ENCODE results near the gene FFAR4. TPM values are rescaled to one million over a fixed set of nuclear protein-coding genes. Genes with fewer than 3 reads are reported as not detected.
"Not testable (repeated sequence)": the region's sequence is repeated elsewhere in the genome, so short reads cannot be mapped to it uniquely, and the experiment has no call there.

The FFAR4 gene
- total and polyA plus RNA-seq, 2 donors (not counting 3 experiments of a cell fraction or from before 2014, with no cell fraction given): not detected

- H4K20me1 ChIP-seq (replicated peaks; ENCODE audit: control insufficient read depth, extremely low read depth, insufficient read depth, low read length): no peaks in the 10 kb centered on the region
- no peaks in the 10 kb centered on the region for H3K27me3 ChIP-seq (ENCODE audit: control insufficient read depth in 2 of 2, insufficient read depth in 2 of 2, low read length in 2 of 2)
- no peaks in the 10 kb centered on the region for H3K79me2 ChIP-seq (ENCODE audit: control insufficient read depth, insufficient read depth, low read length)
- H3K4me1 ChIP-seq (ENCODE audit: control insufficient read depth, extremely low read depth, insufficient read depth, low read length): no peaks in the 10 kb centered on the region
- H3K36me3 ChIP-seq (ENCODE audit: control insufficient read depth in 2 of 2, extremely low read depth in 1 of 2, insufficient read depth in 2 of 2, low read length in 2 of 2): peaks cover 0 to 24% of the 10 kb centered on the region in 2 experiments
- TF ChIP-seq EZH2 (IDR thresholded peaks at IDR 0.05; ENCODE audit: borderline replicate concordance, low read depth, low read length, severe bottlenecking): no peak
- TF ChIP-seq GATA2 (IDR thresholded peaks at IDR 0.05; ENCODE audit: insufficient read depth, insufficient read length, low read depth, low read length): no peak
- FAIRE-seq (no peak), DNase-seq (ENCODE audit: low read depth, low spot score) (no peak)
- no peak overlapping the region for H3K9ac ChIP-seq (replicated peaks; ENCODE audit: extremely low read depth, insufficient read depth, low read length)
- ChIA-PET POLR2A (no interaction called here), CTCF (no interaction called here)
- H3K4me2 ChIP-seq (ENCODE audit: insufficient read depth, low read length): no peak overlapping the region
- no peaks in the 10 kb centered on the region for H3K9me1 ChIP-seq (replicated peaks; ENCODE audit: control insufficient read depth, extremely low read depth, insufficient read depth, low read length)
- dilution Hi-C loops (cut with MboI; ENCODE audit: extremely low pct_ligation_motif_present, low sequenced_read_pairs) (no loop called here), intact Hi-C loops (cut with micrococcal nuclease) (no loop called here)
- no peaks in the 10 kb centered on the region for H3K9me3 ChIP-seq (replicated peaks; ENCODE audit: control insufficient read depth, insufficient read depth, low read length)
- H3K4me3 ChIP-seq (replicated peaks in 1 of 3; ENCODE audit: insufficient read depth in 1 of 3, low read depth in 1 of 3, low read length in 3 of 3): no peak overlapping the region
- H3K27ac ChIP-seq (ENCODE audit: insufficient read depth, low read depth, low read length): no peak overlapping the region
- H2AFZ ChIP-seq (ENCODE audit: low read depth, low read length): no peak overlapping the region
- BruUV-seq (replicated peaks): no TSS peak
These were observed 47.9 kb upstream of the FFAR4 start for GRCh38 chr10:93518531-93518930.

- Histone ChIP-seq H4K20me1 (replicated peaks; ENCODE audit: control insufficient read depth, extremely low read depth, insufficient read depth, low read length) (no peaks in the 10 kb centered on the region), H3K9me3 (replicated peaks; ENCODE audit: control insufficient read depth, insufficient read depth, low read length) (no peaks in the 10 kb centered on the region), H3K4me1 (ENCODE audit: control insufficient read depth, extremely low read depth, insufficient read depth, low read length) (no peaks in the 10 kb centered on the region), H3K9ac (replicated peaks; ENCODE audit: extremely low read depth, insufficient read depth, low read length) (no peak overlapping the region), H2AFZ (ENCODE audit: low read depth, low read length) (no peak overlapping the region), H3K27me3 (ENCODE audit: control insufficient read depth in 2 of 2, insufficient read depth in 2 of 2, low read length in 2 of 2) (peaks cover 0 to 2% of the 10 kb centered on the region in 2 experiments), H3K4me2 (ENCODE audit: insufficient read depth, low read length) (no peak overlapping the region), H3K79me2 (ENCODE audit: control insufficient read depth, insufficient read depth, low read length) (no peaks in the 10 kb centered on the region), H3K36me3 (ENCODE audit: control insufficient read depth in 2 of 2, extremely low read depth in 1 of 2, insufficient read depth in 2 of 2, low read length in 2 of 2) (no peaks in the 10 kb centered on the region), H3K4me3 (replicated peaks in 1 of 3; ENCODE audit: insufficient read depth in 1 of 3, low read depth in 1 of 3, low read length in 3 of 3) (no peak overlapping the region), H3K9me1 (replicated peaks; ENCODE audit: control insufficient read depth, extremely low read depth, insufficient read depth, low read length) (no peaks in the 10 kb centered on the region), H3K27ac (ENCODE audit: insufficient read depth, low read depth, low read length) (no peak overlapping the region)
- no peak for FAIRE-seq
- no peak for TF ChIP-seq JUN (IDR thresholded peaks at IDR 0.05; ENCODE audit: borderline replicate concordance, insufficient read depth, insufficient read length, low read depth)
- no peak for TF ChIP-seq POLR2AphosphoS5 (IDR thresholded peaks at IDR 0.05; ENCODE audit: insufficient read depth, low read depth, low read length)
- no peak for TF ChIP-seq FOS (IDR thresholded peaks at IDR 0.05; ENCODE audit: borderline replicate concordance, insufficient read depth, low read length)
- TF ChIP-seq MAX (IDR thresholded peaks at IDR 0.05; ENCODE audit: insufficient read depth, insufficient read length): no peak
- TF ChIP-seq MYC (IDR thresholded peaks at IDR 0.05; ENCODE audit: low read depth, low read length): no peak
- ChIA-PET CTCF (interaction anchor here (1.0 to 1.5 kb wide), 3 partner anchors 9 to 145 kb away, joined by 3 to 4 read pairs (median 3); no protein-coding TSS in a partner anchor), POLR2A (no interaction called here)
- DNase-seq (ENCODE audit: low read depth, low spot score): no peak
- intact Hi-C loops (cut with micrococcal nuclease) (no loop called here), dilution Hi-C loops (cut with MboI; ENCODE audit: extremely low pct_ligation_motif_present, low sequenced_read_pairs) (no loop called here)
- no TSS peak for BruUV-seq (replicated peaks)
These were observed 31.2 kb upstream of the FFAR4 start for GRCh38 chr10:93535293-93535692.

- intact Hi-C loops (cut with micrococcal nuclease); BruUV-seq (replicated peaks); H4K20me1 ChIP-seq (replicated peaks; ENCODE audit: control insufficient read depth, extremely low read depth, insufficient read depth, low read length); H3K4me3 ChIP-seq (replicated peaks in 1 of 3; ENCODE audit: insufficient read depth in 1 of 3, low read depth in 1 of 3, low read length in 3 of 3); H3K9me3 ChIP-seq (replicated peaks; ENCODE audit: control insufficient read depth, insufficient read depth, low read length); H3K79me2 ChIP-seq (ENCODE audit: control insufficient read depth, insufficient read depth, low read length); H3K4me1 ChIP-seq (ENCODE audit: control insufficient read depth, extremely low read depth, insufficient read depth, low read length); H3K36me3 ChIP-seq (ENCODE audit: control insufficient read depth in 2 of 2, extremely low read depth in 1 of 2, insufficient read depth in 2 of 2, low read length in 2 of 2); H2AFZ ChIP-seq (ENCODE audit: low read depth, low read length); H3K9ac ChIP-seq (replicated peaks; ENCODE audit: extremely low read depth, insufficient read depth, low read length); dilution Hi-C loops (cut with MboI; ENCODE audit: extremely low pct_ligation_motif_present, low sequenced_read_pairs); H3K27ac ChIP-seq (ENCODE audit: insufficient read depth, low read depth, low read length); POLR2A ChIA-PET; H3K27me3 ChIP-seq (ENCODE audit: control insufficient read depth in 2 of 2, insufficient read depth in 2 of 2, low read length in 2 of 2); H3K9me1 ChIP-seq (replicated peaks; ENCODE audit: control insufficient read depth, extremely low read depth, insufficient read depth, low read length); FAIRE-seq; H3K4me2 ChIP-seq (ENCODE audit: insufficient read depth, low read length); DNase-seq (ENCODE audit: low read depth, low spot score): not testable (repeated sequence)
- CTCF ChIA-PET: interaction anchor here (2.0 kb wide), 1 partner anchor 11 kb away, joined by 5 read pairs; no protein-coding TSS in a partner anchor
These were observed 25.6 kb upstream of the FFAR4 start for GRCh38 chr10:93540871-93541270.
